HG02852 (cell line): ENCODE data around the gene SLN.

Source experiments
- ATAC-seq: cut with Tn5 transposase; IDR thresholded peaks from one replicate; pipeline ENCODE4 v1.9.1; 2021; ENCODE audit warnings: mild to moderate bottlenecking, moderate library complexity; ENCODE audit not compliant: unreplicated experiment

The SLN gene

DNA sequence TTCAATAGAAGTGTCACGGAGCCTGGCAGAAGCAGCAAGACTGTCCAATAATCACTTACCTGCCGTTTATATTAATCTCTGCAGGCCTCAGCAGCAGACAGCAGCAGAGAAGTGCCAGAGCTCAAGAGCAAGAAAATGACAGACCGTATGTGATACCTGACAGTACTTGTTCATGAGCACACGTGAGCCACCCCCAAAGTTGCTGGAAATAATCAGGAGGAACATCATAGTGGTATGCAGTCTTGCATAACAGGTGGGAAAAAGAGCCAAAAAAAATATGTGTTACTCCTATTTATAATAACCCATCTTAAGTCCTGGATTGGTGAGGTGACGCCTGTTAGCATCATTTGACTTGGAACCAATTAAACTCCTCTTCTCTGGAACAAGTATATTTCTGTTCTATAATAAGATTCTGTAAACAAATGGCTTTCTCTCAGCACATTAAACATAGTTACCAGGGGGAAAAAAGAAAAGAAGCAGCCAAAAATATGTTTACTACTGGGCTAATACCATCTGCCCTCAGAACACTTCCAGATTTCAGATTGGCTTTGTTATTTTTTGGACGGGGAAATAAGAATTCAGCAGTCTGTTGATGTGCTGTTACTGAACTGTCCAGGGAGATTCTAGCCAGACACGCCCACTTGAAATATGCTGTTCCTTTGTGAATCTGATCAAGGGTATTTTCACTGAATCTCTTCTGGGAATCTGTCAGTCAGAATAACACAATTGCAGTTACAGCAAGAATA is 7.9 kb upstream of the SLN start:
- ATAC-seq, result no peak

DNA sequence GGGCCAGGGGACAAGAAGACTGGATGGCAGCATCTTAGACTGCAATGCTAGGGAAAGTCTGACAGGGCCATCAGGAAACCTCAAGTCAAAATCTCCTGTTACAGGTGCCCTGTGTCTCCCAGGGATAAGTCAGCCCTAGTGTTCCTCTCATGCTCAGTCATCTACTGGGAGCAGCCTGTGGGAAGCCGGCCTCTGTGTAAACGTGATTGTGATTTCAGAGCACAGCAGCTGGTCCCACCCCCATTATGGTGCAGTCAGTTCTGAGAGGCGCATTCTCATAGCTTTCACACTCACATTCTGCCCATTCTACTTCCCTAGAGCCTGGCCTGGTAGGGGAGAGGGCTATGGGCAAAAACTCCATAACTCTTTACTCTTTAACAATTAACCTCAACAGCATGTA is 7.2 kb upstream of the SLN start:
- no peak for ATAC-seq

DNA sequence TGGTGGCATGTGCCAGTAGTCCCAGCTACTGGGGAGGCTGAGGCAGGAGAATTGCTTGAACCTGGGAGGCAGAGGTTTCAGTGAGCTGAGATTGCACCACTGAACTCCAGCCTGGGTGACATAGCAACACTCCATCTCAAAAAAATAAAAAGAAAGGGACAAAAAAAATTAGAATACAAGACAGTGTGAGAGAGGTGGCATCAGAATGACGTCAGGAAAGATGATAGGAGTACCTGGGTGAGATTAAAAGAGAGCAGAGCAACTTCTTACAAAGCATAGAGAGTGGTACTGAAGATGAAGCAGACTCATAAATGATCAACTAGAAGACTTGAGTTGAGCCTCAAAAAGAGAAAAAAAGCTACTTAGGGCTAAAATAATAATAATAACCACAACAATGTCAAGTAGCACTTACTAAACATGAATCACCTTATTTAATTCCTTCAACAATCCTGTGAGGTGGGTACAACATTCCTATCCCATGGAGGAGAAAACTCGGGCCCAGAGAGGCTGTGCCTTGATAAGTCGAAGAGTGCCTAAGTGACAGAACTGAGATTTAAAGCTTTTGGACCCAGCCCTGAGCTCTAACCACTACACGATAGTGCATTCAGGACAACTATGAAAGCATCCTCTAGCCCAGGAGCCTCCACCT is 5.2 kb upstream of the SLN start:
- no peak for ATAC-seq

DNA sequence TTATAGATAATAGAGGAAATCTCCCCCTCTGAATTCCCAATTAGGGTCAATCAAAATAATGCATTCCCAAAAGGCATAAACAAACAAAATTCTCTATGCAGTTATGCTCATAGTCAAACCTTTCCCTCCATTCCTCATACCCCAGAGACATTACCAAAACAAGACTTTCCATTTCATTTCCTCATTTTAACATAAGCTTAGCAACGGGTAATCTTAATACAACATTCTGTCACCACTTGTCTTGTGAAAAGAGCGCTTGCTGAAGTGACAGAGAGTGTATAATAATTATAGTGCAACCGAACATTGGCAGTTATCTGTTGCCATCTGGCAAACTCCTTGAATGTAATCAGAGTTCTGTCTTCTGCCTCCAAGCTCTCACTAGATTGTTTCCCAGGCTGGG is 1.2 kb upstream of the SLN start:
- no peak for ATAC-seq

DNA sequence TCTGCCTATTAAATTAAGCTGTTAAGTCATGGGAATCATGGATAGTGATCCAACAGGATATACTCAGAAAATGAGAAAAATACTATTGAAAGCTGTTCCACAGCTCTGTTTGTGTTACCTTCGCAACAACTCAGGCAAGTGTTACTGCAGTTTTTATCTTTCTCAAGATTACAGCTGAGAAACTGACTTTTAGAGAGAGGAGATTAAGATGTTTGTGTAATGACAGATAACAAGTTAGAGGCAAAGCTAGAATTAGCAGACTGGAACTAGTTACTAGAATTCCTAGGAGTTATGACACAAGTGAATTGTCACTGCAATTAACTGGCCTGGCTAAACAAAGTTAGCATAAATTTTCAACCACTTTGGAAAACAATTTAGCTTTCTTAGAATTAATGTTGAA is 1.6 kb downstream of the SLN start:
- no peak for ATAC-seq

DNA sequence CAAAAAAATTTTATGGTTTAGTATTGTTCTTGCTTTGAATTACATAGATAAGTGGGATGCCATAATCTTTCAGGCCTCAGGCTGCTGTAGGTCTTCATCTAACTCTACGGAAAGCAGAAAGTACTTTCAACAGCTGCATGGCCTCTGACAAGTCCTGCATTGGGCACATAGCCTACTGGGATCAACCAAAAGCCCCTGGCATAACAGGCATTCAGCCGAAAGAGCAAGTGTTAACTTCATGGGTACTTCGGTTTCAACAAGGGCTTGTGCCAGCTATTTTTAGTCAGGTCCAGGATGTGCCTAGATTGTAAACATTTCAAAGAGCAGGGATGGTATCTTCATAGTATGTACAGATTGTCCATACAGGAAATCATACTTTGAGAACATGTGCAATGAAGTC is 3.1 kb downstream of the SLN start:
- no peak for ATAC-seq

DNA sequence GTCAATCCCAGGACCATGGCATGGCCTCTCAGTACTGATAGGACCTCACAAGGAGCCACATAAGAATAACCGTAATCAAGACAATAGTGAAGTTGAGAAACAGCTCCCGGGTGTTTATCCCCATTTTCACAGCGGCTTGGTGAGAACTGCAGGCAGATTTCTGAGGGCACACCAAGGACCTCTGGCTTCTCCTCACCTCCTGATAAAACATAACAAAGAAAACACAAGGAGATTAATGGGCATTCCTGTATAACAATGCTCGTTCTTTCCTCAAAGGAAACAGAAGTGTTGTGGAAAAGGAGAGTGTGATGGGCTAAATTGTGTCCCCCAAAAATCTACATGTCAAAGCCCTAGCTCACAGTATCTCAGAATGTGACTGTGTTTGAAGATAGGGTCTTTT is 4.0 kb downstream of the SLN start:
- ATAC-seq, result no peak

DNA sequence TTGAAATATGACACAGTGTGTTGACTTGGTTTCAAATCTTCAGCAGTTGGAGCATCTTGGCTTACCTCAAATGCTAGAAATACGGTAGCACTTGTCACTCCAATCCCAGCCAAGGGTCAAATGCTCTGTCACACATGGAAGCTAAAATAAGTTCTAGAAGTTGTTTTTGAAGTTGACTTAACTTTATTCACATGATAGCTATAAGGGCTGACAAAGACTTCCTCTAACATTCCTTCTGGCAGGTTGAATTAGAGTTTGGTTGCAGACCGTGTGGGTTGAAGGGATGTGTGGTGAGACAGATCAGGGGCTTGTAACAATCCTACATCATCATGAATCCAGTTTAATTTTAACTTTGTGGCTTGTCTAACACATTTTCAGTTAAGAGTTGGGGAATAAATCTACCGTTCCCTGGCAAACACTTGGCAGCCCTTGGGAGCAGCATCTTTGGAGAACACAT is 4.6 kb downstream of the SLN start:
- no peak for ATAC-seq

DNA sequence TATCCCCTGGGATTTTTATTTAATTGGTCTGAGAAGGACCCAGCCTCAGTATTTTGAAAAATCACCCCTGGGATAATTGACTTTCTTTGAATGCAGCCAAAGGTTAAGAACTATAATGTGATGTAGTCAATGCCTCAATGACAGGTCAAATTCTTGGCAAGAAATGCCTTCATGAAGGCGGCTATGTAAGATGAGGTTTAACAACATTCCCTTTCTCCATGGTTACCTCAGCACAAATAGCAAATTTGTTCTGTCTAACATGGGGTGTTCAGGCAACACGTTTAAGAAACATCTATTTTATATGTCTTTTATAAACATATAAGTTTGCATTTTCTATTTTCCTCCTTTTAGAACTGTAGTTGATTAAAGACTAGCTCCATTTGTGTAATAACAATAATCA is 5.3 kb downstream of the SLN start:
- no peak for ATAC-seq

DNA sequence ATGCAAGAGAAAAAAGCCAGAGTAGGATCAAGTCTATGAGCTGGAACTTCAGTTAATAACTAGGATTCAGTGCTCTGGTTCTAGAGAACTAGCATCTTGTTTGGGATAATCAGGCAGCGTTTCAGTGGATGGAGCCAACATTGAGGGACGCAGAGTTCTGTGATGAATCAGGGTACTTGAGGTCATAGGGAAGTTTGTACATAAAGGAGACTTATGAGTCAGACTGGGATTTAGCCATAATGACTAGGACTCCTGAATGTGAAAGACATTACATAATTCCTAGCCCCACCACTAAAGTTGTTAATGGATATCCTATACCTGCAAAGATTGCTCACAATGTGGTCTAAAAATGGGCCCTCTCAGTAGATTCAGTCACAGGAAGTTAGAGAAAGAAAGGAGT is 6.8 kb downstream of the SLN start:
- ATAC-seq, result no peak

DNA sequence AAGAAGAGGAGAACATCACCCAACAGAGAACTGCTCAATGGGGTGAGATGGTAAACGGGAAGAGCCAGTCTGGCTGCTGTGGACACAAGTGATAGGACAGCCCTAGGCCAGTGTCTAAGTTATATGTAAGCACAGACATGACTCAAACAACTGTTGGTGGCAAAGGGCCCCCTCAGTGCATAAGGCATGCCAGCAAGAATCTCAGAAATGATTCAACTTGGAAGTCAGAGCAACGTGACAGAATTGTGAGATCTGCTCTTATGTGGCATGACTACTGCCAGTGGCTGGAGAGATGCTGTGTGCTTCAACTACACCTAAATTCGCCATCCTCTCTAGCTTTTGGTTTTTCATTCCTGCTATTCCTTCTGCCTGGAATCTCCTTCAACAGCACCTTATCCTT is 7.4 kb downstream of the SLN start:
- no peak for ATAC-seq

DNA sequence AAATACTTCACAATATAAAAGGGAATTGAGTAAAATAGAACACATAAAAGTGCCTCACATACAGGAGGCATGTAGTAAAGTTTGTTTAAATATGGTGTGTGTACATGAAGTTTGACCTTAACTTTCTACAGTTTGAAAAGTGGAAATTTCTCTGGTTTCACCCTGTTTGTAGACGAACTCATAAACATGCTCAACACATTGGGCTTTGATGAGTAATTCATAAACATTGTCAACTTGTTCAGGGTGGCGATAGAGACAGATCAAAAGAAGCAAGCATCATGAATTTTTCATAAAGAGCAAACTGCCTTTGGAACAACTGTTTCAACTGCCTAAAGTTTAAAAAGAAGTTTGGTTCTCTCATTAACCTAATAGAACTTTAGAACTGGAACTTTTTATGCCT is 9.1 kb downstream of the SLN start:
- no peak for ATAC-seq

DNA sequence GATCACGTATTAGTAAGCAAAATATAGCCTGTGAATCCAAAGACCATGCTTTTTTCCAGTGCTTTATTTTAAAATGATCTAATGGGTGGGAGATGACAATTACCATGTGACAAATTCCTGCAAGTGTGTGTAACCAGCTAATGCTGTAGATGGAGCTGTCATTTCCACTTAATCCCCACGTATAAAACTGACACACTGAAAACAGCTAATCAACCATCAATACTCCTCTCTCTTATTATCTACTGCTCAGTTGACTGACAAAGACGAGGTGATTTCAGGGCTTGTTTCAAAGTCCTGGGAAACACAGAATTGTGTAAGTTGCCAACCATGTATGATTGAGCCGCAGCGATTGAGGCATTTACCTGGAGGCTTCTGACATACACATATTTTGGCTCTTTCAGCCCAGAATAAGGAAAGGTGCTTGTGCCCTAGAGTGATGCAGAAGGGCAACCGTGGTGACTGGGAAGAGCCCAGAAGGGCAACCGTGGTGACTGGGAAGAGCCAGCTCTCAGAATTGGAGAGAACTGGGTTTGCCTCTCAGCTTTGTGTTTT is 9.7 kb downstream of the SLN start:
- no peak for ATAC-seq

DNA sequence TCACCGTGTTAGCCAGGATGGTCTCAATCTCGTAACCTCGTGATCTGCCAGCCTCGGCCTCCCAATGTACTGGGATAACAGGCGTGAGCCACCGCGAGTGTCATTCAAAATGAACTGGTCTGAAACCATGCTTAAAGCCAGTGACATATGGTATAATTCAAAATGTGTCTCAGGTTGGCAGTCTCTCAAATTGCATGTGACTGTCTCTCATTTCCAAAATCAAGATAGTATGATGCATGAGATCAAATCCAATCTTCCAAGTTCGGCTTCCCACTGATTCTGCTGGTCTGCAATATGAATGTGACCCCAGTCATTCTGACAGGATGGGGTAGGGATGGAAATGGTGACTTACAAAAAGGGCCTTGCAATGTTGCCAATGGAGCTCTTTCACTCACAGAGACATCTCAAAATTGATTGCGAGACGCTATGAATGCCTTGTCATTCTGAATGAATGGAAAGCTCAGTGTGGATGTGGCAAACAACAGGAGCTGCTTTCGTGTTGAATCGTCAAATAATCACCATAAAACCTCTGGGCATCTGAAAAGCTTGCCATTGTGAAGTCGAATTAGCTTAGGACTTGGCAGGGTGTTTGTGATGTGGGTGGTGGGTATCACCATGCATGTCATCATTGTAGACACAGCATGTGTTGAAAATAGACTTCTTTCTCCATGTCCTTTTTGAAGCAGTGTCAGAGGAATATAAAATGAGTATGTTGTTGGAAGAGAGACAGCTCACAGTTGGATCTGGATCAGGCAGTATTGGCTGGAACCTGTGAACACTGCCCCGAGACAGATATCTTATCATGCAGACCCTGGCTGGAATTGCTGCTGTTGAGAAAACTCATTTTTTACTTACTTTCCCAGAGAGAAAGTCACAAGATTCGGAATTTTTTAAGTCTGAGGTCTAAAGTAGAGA is 12.2 kb downstream of the SLN start:
- no peak for ATAC-seq

DNA sequence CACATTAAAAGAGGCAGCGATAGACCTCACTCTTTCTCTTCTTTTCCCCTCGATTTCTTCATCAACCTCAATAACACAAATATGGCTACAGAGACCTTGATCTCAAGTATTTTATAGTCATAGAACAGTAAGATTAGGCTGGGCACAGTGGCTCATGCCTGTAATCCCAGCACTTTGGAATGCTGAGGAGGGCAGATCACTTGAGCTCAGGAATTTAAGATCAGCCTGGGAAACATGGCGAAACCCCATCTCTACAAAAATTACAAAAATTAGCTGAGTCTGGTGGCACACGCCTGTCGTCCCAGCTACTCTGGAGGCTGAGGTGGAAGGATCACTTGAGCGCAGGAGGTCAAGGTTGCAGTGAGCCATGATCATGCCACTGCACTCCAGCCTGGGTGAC is 14.6 kb downstream of the SLN start:
- ATAC-seq, result no peak

DNA sequence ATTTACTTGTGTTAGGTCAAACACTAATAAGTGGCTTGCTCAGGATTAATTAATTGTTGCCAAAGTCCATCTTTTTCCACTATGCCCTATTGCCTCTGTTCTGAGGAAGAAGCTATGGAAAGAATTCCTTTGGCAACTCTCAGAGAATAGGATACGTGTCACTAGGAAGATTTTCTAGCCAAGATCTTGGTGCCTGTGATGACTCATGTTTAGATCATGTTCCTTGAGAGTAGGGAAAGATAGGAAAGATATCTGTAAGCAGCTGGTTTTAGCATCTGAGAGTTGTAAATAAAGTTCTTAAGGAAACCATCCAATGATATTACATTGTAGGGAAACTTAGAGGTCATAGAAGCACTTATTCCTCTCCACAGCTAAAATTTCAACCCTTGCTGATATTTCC is 15.7 kb downstream of the SLN start:
- ATAC-seq, result no peak

DNA sequence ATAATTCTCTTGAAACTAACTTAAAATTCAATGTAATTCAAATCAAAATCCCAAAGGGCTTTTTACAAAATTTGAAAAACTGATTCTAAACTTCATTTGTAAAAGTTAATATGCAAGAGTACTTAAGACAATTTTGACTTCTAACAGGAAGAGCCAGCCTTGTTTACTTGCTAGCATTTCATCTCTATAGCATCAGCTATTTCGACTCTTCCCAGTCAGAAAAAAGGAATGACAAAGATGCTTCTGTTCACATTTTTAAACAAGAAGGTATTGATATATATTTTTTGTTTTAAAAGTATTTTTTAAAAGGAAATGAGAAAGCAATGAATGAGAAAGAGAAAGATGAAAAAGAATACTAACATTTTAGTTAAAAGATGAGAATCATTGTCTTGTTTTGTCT is 16.4 kb downstream of the SLN start:
- no peak for ATAC-seq

DNA sequence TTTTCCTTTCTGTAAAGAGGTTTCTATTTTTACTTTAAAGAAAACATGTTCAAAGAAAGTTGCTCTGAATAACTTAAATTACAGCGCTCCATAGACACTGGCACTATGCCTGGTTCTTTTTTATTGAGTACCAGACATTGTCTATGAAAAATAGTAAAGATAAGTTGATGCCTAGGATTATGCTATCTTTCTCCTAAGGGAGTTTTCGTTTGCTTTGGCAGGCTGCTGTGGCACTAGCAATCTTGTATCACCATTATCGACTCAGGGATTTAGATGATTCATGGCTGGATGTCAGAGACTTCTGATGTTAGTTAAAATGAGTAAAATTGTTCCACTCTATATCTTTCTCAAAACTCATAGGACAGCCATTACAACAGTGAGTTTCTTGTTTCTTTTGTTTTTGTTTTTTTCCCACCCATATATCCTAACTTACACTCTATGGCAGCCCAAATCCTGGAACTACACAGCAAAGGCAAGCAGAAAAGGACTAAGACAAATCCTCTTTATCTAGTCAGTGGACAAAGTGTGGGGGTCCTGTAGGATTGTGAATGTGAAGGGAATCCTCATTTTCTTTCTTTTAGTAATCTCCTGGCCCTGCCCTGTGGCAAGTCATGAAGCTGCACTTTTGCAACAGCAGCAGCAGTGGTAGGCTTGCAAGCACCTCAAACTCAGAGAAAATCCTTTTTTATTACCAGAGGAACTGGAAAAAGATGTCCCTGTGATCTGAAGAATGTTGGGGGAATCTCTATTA is 20.7 kb downstream of the SLN start:
- no peak for ATAC-seq

DNA sequence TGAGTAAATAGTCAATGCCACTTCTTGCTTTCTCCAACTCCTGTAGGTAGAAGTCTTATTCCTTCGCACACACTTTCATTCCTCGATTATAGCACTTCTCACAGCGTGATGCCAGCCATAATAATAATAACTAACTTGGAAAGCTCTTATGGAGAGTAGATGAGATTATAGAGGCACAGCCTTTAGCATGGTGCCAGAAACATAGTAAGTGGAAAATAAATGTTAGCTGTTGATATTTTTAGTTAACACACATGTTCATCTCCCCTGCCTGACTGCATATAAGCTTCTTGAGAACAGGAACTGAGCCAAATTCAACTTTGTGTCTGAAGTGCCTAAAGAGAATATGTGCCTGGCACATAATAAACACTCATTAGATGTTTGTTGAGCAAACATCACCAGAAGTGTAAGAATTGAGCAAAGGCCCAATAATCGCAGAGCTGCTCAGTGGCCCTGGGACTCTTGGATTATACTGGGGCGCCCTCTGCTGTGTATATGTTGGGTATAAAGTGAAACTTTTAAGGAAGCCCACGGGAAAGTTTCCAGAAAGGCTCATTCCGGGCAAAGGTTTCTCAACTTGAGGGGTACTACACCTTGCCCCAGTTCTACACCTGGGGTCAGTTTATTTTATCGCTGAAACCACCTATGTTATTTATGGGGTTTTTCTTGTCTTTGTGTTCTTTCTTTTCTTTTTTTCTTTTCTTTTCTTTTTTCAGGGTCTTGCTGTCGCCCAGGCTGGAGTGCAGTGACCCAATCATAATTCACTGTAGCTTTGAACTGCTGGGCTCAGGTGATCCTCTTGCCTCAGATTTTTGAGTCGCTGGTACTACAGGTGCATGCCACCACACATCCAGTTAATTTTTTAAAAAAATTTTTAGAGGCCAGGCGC is 22.3 kb downstream of the SLN start:
- ATAC-seq, result peak; percentile 72
